Stimulated activated CD4-positive, alpha-beta T cell treated with anti-CD3 and anti-CD28 coated beads, TNF-alpha, amount 100 ng/mL, for 24 hours (primary cell): ENCODE measurements around the gene ABAT.

Source experiments
- DNase-seq, 3 experiments: peaks; one replicate each; pipeline ENCODE4 v3.0.0-alpha.2; 2020; ENCODE audit warnings: low read depth in 3 of 3

Gene ABAT

GRCh38 chr16:8717892-8718415 lies 43.5 kb downstream of the ABAT start:
- no peak for DNase-seq

DNA sequence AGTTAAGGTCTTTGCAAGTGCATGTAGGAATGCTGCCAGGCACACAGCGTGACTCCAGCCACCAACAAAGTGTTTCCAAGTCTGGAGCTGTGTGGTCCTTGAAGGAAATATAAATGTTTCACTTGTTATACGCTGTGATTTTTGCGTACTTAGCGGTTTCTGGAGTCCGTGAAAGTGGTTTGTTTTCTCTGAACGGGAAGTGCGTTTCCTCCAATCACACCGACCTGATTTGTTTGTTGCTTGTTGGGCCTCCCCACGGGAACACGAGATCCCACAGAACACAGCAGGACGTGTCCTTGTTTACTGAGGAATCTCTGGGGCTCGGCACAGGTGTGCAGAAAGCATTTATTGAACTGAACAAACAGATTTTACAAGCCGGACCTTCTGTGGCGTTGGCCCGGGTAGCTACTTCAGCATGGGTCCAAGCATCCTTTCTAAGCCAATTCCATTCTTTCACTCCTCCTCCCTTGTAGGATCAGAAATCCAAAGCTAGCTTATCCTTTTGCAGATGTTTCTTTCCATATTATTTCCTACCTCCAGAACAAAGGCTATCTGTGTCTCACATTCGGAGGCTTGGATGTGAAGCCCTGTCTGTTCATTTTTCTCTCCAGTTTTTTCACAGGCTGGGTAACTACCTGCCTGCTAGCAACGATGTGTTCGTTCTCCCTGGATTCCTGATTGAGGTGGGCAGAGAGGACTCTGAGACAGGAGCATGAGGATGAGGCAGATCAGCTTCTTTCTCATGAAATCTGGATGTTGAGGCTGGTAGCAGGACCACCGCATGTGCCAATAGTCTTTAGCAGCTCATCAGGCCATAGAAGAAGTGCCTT lies 44.6 kb downstream of the ABAT start:
- DNase-seq, result no peak

DNA sequence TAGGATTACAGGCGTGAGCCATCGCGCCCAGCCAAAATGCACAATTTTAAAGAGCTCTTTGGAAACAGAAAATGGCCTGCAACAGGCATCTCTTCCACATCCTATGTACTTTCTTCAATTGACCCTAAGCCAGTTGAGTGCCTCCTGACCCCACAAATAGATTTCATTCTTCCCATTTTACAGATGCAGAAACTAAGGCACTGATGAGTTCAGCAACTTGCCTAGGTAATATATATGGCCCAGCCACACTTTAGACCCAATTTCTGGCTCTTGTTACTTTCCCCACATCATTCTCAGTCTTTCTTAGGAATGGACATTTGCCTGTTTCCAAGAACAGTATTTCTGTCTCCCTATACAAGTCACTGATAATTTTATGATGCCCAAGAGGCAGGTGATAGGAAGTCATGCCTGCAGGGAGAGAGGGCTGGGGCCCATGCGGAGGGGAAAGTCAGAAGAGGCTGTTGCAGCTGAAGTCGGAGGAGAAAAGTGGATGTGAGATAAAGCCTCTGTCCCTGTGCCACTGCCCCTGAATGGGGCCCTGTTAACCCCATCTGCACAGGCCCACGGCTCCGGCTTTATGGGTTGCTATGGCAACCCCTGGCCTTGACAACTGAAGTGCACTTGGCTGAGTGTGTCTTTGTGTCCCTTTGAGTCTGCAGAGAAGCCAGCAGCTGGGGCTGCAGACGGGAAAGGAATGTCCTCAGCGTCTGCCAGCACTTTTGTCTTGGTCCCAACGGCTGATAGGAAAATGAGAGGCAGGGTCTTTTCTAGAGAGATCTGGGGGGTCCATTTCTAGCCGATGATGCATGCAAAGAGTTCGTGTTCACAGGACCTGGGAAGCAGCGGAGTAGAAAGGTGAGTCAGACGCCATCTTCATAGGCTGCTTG lies 45.9 kb downstream of the ABAT start:
- no peak for DNase-seq

DNA sequence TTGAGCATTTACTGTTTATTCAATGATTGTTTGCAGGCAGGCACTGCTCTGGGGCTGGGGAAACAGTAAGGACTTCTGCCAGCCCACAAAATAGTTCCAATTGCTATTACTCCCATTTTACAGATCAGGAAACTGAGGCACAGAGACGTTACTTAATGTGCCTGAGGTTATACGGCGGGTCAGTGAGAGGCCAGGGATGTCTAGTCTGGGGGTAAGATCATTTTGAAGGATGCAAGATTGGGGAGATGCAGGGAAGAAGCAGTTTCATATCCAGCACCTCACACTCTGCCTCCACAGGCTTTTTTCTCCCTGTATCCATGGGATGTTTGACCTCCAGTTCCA lies 46.5 kb downstream of the ABAT start:
- DNase-seq, result no peak

GRCh38 chr16:8721336-8722024 lies 47.1 kb downstream of the ABAT start:
- no peak for DNase-seq

GRCh38 chr16:8722025-8722348 lies 47.6 kb downstream of the ABAT start:
- DNase-seq, result no peak

DNA sequence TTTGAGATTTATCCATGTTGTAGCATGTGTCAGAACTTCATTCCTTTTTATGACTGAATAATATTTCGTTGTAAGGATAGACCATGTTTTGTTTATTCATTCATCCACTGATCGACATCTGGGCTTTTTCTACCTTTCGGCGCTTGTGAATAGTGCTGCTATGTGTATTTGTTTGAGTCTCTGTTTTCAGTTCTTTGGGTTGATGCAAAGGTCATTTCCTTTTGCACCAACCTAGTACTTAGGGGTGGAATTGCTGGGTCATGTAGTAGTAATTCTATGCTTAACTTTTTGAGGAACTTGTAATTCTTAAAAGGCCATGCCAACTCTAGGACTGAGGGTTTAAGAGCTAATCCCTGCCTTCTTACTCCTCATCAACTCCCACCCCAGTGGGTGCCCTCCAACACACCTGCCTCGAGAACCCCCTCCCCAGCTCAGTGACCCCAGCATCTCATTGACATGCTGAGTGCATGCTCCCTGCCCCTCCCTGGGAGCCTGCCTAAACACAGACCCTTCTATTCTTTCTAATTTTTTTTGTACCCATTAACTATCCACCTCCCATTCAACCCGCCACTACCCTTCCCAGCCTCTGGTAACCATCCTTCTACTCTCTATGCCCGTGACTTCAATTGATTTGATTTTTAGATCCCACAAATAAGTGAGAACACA lies 51.2 kb downstream of the ABAT start:
- no peak for DNase-seq

GRCh38 chr16:8727131-8727806 lies 52.9 kb downstream of the ABAT start:
- no peak for DNase-seq

- no peak for DNase-seq
These were observed 53.6 kb downstream of the ABAT start for GRCh38 chr16:8727857-8728618.

DNA sequence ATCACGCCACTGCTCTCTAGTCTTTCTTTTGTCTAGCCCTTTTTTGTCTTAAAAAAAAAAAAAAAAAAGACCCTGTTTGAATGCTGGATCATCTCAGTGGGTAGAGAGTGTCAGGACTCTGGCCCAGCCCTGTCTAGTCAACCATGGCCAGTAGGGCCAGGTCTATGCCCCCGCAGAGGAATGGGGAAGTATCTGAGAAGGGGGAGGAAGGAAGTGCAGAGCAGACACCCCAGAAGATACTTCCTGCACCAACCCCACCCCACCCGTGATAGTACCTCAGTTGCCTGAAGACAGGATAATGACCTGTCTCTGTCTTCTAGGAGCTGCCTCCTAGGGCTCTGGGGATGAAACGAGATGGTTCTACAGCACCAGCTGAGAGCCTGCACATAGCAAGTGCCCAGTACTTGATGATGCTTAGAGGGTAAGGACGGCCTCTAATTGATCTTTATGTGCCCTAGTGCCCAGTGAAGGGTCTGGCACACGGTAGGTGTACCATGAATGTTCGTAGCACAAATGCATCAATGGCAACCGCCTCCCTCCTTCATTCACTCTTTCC lies 55.4 kb downstream of the ABAT start:
- no peak for DNase-seq

DNA sequence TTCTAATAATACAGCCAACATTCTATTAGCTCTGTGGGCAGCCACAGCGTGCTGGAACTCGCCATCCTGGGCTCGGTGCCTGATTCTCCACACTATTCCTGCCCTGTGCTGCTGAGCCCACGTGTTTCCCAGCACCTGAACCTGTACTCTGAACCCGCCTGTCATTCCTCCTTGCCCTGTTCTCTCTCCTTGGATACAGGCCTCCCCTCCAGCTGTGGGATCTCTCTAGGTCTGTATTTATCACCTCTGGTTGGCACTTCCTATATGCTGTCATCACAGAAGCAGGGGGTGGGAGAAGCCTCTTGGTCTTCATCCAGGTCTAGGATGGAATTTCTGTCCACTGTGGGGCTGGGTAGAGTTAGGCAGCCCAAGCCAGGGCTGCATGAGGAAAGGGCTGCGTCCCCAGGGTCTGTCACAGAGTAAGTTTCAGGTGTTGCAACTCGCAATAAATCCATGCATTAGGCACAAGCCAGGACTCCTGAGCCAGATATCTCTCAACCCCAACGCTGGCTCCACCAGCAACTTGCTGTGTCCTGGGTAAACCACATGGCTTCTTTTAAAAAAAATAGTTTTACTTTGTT lies 56.0 kb downstream of the ABAT start:
- no peak for DNase-seq

GRCh38 chr16:8733849-8734540 lies 59.6 kb downstream of the ABAT start:
- no peak for DNase-seq

DNA sequence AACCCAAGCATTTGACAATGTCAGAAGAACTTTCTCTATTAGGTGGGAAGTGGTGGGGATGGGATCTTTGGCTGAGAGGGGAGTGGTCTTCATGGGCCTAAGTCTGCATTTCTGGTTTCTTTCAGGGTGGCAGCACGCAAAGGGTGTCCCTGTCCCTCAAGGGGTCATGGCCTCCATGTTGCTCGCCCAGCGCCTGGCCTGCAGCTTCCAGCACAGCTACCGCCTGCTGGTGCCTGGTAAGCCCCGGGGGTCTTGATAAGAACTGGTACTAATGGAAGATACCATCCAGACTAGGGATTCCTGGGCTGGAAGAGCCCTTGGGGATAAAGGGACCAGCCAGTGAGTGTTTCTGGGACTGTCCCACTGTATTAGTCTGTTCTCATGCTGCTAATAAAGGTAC lies 61.2 kb downstream of the ABAT start:
- no peak for DNase-seq

DNA sequence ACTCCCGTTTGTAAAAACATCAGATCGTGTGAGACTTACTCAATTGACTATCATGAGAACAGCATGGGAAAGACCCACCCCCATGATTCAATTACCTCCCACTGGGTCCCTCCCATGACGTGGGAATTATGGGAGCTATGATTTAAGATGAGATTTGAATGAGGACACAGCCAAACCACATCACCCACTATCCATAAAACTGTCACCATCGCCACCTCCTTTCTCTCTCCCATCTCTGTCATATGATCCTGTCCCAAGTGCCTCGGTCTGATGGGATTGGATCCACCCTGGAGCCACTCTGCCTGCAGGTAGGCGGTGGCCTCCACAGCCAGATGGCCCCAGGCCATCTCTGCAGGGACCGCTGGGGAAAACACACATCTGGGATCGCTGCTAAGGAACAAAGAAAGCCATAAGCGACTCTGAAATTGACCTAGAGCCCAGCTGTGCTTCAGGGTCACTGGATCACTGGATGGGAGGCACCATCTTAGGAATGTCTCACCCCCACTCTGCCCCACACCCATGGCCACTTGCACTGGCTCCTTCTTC lies 61.8 kb downstream of the ABAT start:
- no peak for DNase-seq

- no peak for DNase-seq
These were observed 64.7 kb downstream of the ABAT start for GRCh38 chr16:8739151-8739550.

- no peak for DNase-seq
These were observed 65.7 kb downstream of the ABAT start for GRCh38 chr16:8739989-8740704.

DNA sequence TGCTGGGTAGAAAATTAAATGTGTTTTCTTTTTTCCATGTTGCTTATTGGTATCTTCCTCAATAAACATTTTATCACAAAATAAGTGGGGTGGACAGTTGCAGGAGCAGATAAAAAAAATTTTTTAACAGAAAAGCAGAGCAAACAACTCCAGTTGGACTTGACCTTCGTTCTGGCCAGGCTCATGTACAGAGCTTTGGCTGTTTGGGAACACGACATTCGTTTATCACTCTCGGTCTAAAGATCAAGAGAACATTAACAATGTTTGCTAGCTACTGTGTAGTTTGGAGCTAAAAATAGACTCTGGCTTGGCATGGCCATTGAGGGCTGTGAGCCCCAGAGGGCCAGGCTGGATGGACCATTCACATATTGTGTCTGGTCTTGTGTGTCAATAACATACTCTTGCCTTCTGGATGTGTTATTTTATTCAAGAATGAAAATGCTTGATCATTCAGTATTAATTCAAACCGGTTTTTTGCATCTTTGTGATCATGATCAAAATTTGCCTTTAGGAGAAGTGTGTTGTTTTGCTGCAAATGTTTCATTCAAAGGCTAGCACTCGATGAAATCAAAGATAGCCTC lies 66.4 kb downstream of the ABAT start:
- DNase-seq, result no peak

- DNase-seq, result no peak
These were observed 67.2 kb downstream of the ABAT start for GRCh38 chr16:8741636-8742035.
